HG02852 (cell line): Measurements from ENCODE around the gene CA9.
A peak's percentile ranks its signal among the peaks of the same experiment; 100 is the strongest.

Source experiments
- ATAC-seq: cut with Tn5 transposase; IDR thresholded peaks from one replicate; pipeline ENCODE4 v1.9.1; 2021; ENCODE audit warnings: mild to moderate bottlenecking, moderate library complexity; ENCODE audit not compliant: unreplicated experiment

Gene CA9

GRCh38 chr9:35675204-35675603 lies 1.5 kb downstream of the CA9 start:
- no peak for ATAC-seq

DNA sequence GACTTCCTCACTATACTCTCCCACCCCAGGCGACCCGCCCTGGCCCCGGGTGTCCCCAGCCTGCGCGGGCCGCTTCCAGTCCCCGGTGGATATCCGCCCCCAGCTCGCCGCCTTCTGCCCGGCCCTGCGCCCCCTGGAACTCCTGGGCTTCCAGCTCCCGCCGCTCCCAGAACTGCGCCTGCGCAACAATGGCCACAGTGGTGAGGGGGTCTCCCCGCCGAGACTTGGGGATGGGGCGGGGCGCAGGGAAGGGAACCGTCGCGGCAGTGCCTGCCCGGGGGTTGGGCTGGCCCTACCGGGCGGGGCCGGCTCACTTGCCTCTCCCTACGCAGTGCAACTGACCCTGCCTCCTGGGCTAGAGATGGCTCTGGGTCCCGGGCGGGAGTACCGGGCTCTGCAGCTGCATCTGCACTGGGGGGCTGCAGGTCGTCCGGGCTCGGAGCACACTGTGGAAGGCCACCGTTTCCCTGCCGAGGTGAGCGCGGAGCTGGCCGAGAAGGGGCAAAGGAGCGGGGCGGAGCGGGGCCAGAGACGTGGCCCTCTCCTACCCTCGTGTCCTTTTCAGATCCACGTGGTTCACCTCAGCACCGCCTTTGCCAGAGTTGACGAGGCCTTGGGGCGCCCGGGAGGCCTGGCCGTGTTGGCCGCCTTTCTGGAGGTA lies 2.1 kb downstream of the CA9 start:
- no peak for ATAC-seq

DNA sequence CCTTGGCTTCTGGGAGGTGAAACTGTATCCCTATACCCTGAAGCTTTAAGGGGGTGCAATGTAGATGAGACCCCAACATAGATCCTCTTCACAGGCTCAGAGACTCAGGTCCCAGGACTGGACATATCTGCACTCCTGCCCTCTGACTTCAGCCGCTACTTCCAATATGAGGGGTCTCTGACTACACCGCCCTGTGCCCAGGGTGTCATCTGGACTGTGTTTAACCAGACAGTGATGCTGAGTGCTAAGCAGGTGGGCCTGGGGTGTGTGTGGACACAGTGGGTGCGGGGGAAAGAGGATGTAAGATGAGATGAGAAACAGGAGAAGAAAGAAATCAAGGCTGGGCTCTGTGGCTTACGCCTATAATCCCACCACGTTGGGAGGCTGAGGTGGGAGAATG lies 5.4 kb downstream of the CA9 start:
- ATAC-seq: no peak

DNA sequence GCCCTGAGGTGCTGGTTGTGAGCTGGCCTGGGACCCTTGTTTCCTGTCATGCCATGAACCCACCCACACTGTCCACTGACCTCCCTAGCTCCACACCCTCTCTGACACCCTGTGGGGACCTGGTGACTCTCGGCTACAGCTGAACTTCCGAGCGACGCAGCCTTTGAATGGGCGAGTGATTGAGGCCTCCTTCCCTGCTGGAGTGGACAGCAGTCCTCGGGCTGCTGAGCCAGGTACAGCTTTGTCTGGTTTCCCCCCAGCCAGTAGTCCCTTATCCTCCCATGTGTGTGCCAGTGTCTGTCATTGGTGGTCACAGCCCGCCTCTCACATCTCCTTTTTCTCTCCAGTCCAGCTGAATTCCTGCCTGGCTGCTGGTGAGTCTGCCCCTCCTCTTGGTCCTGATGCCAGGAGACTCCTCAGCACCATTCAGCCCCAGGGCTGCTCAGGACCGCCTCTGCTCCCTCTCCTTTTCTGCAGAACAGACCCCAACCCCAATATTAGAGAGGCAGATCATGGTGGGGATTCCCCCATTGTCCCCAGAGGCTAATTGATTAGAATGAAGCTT lies 6.1 kb downstream of the CA9 start:
- ATAC-seq: no peak

- peak; percentile 73 for ATAC-seq
These were observed 6.8 kb downstream of the CA9 start for GRCh38 chr9:35680331-35681105.

DNA sequence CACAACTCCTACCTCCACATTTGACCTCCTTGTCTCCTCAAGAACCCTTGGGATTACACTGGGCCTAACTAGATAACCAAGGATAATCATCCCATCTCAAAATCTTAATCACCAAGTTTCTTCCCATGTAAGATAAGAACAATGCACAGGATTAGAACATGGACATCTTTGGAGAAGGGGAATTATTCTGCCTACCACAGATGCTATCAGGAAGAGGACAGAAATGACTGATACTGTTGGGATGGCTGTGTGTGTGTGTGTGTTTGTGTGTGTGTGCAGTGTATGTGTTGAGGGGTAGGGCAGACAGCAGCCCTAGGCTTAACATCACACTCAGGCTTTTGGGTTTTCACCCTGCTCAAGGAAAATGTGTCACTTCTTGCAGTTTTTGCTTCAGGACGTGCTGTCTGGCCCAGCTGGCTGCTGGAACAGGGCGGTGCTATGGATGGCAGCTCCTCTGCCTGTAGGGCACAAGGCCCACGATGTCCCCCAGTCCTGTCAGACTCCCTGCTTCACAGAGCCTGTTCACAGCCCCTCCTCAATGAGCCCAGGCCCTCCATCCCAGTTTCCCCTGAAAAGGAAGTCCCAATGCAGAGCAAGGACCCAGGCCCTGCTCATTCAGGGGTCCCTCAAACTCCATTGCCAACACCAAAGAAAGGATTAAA lies 7.7 kb downstream of the CA9 start:
- no peak for ATAC-seq

GRCh38 chr9:35682051-35682450 lies 8.3 kb downstream of the CA9 start:
- no peak for ATAC-seq

- no peak for ATAC-seq
These were observed 9.0 kb downstream of the CA9 start for GRCh38 chr9:35682520-35683315.

DNA sequence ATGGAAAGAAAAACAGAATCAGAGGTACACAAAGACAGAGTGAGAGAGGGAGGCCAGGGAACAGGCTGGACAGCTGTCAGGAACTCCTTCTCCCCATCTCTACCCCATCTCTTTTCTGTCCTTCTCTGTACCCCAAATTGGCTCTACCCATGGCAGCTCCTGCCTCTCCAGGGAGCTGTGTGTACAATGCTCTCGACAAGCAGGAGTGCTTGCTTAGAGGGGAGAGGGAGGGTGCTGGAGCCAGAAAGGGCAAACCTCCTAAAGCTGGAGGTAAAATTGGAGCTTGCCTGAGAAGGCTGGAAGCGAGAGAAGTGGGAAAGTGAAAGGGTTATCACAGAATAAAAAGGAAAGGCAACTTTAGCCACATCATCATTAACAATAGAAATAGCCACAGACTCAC lies 9.6 kb downstream of the CA9 start:
- no peak for ATAC-seq

DNA sequence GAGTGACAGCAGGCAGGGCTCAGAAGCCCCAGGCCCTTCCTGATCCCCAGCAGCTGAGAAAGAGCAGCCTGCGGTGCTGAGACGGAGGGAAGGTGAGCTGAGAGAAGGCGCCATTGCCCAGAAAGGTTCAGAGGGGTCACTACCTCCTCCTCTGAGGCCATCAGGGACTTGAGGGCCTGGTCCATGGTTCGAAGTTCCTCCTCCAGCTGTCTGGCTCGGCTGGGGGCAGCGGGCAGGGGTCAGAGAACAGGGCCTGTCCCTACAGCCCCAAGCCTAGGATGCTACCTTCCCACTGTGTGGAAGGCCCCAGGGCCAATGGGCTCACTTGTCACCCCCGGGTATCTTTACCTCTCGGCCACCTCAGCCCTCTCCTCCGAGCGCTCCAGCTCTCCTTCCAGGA lies 11.2 kb downstream of the CA9 start:
- ATAC-seq: no peak

- no peak for ATAC-seq
These were observed 11.8 kb downstream of the CA9 start for GRCh38 chr9:35685506-35685905.

DNA sequence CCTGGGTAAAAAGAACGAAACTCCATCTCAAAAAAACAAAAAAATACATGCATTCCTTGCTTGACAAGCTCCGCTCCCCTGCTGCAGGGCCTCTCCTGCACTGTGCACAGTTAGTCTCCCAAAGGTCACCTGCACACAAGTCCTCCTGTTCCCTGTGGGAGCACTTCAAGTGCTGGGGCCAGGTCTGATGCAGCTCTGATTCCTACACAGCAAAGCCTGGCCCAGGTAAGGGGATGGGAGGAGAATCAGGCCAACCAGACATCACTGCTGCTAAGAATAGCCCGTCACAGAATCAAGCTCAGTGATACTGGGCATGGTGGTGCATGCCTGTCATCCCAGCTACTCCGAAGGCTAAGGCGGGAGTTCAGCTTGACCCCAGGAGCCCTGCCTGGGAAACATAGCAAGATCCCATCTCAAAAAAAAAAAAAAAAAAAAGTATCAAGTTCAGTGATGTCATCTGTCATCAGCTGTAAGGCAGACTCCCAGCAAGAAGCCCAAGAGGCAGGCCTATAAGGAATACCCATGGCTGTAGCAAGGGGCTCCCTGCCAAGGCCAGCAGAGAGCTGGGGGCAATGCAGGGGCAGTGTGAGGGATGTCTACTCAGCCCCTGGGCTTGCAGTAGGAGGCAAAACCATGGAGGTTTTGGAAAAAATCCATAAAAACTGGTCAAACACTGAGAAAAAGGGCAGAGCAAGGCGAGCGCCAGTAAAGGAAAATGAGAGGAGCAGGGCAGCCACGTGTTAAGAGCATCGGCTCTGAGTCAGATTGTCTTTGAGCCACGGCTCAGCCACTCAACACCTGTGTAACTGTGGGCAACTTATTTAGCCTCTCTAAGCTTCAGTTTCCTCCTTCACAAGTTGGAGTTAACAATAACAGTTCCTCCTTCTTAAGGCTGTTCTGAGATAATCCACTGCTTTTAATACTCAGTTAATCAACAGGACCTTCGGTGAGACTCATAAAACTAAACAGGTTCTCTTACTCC lies 12.8 kb downstream of the CA9 start:
- no peak for ATAC-seq

DNA sequence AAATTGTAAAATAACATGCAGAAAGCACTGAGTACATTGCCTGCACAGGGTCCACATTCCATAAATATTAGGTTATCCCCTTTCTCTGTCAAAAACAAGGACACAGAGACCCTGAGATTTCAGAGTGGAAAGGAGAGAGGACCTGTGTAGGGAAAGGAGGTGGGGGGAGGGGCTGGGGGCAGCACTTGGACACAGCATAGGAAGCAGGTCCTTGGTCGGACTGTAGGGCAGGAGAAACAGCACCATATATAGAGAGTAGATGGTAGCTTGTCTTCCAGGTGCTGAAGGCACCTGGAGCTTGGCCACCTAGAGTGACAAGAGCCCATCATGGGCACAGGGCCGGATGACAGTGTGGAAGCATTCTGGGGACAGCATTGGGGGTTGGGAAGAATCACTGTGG lies 13.6 kb downstream of the CA9 start:
- ATAC-seq: no peak

DNA sequence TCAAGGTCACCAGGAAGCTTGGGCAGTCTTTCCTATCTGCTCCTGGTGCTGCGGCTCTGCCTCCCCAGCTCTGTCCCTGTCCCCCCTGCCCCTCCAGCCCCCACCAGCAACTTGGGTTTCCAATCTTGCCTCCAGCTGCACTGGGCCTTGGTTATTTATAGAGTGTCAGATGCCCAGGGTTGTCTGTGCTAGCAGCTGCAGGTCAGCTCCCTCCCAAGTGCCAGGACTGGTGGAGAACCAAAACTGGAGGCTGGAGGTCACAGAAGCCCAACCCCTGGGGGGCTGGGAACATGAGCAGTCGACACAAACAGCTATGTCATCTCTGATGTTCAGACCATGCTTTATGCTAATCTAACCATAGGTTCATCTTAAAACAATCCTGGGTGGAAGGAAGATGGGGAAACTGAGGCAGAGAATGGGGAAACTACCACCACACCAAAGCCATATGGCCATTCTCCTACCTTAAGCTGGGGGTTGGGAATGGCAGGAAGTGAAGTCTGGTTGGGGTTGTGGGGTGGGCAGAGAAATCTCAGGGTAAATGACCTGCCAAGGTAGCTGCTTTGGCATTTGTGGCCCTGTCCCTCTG lies 14.3 kb downstream of the CA9 start:
- ATAC-seq: no peak

DNA sequence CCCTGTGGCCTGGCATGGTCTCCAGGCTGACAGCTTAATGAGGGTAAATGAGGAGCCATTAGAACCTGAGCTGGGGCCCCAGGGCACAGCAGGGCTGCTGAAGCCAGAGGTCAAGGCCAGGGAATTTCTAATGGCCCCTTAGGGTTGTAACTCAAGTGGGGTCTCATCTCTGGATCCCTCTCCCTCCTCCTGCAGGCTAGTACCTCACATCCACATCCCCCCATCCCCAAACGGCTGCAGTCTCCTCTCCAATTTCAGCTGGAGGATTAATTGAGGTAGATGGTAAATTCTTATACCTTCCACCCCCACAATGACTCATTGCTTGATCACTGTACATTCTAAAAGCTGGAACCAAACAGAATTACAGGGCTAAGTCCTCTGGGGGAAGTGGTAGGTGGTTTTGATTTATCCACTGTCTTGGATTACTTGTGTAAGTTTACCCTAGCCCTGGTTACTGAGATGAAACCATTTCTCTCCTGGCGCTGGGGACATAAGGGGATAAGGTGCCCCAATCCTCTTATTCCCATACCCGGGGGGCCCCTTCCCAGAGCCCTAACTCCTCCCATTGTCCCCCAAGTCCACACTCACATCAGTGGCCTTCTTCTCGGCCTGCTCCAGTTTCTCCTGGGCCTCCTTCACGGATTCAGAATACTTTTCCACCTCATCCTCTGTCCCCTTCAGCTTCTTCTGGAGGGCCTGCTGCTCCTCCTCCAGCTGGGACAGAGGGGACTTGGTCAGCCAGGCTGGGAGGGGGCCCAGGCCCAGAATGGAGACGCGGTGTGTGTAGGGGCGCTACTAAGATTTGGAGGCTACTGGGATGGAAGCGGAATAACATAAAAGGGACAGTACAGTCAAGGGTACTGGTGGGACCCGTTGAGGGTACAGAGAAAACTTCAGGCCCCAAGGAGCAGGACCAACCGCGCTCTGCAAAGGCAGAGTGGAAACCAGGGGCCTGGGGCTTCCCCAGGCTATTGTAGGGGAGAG lies 15.1 kb downstream of the CA9 start:
- ATAC-seq: no peak

DNA sequence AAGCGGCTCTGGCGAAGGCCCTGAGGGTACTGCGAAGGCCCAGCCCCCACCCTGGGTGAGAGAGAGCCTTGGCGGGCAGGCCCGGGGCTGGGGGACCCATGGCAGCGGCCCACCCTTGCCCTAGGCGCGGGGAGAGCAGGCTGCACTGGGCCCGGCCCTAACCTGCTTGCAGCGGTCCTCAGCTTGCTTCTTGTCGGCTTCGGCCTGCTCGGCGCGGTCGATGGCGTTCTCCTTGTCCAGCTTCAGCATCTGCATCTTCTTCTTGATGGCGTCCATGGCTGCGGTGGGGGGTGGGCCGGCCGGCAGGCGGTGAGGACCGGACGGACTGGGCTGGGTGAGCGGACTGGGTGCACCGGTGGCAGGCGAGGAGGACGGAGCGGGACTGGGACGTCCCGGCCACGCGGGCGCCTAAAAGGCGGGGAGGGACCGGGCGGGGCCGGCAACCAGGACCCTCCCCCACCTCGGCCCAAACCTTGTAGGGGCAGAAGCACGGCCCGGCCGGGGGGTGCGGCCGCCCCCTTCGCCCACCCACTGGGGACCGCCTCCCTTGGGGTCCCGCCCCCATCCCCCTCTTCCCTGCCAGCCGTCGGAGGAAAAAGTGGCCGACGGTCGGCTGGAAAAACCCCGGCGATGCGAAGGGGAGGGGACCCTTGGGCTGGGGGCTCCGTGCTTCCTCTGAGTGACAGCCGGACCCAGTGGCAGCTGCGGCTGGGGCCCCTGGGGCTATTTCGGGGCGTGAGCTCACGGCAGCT lies 16.0 kb downstream of the CA9 start, which contains the start of gene TPM2:
TSS of gene TPM2 (minus strand) at position 384 of the 752 bp plus-strand sequence. CDS start at position 276, 108 bp downstream.
- ATAC-seq: no peak

GRCh38 chr9:35690294-35690613 lies 16.5 kb downstream of the CA9 start:
- no peak for ATAC-seq
